NT2/D1 (cell line): ENCODE results near the gene ZNF285.
"Not testable (repeated sequence)": the region's sequence is repeated elsewhere in the genome, so short reads cannot be mapped to it uniquely, and the experiment has no call there.

ENCODE experiments used
- DNase-seq: peaks from one replicate; pipeline ENCODE4 v3.0.0-alpha.2; 2011; ENCODE audit warnings: low read depth, low spot score
- H3K27me3 ChIP-seq: 2 replicates; pipeline ENCODE4 v1.6.0; 2011; ENCODE audit warnings: mild to moderate bottlenecking; ENCODE audit not compliant: insufficient read length, insufficient read depth
- H3K36me3 ChIP-seq: 2 replicates; pipeline ENCODE4 v1.6.1; 2011; ENCODE audit warnings: mild to moderate bottlenecking, low read length, mixed read lengths; ENCODE audit not compliant: insufficient read depth, insufficient read length
- H3K4me1 ChIP-seq: 2 replicates; pipeline ENCODE4 v1.5.1; 2011; ENCODE audit not compliant: insufficient read depth, insufficient read length
- H3K4me3 ChIP-seq: 2 replicates; pipeline ENCODE4 v1.5.1; 2011; ENCODE audit warnings: low read depth; ENCODE audit not compliant: insufficient read length
- H3K9ac ChIP-seq: 2 replicates; pipeline ENCODE4 v1.6.0; 2011; ENCODE audit warnings: low read depth; ENCODE audit not compliant: insufficient read length
- H3K9me3 ChIP-seq: 2 replicates; pipeline ENCODE4 v1.5.1; 2011; ENCODE audit warnings: mild to moderate bottlenecking, low read length; ENCODE audit not compliant: insufficient read depth
- SUZ12 ChIP-seq: IDR thresholded peaks from 2 replicates; pipeline ENCODE4 v1.6.1; 2011; ENCODE audit not compliant: insufficient read length, insufficient read depth; ENCODE audit errors: extremely low read depth
- YY1 ChIP-seq: IDR thresholded peaks from 2 replicates; pipeline ENCODE4 v1.6.1; 2011; ENCODE audit not compliant: insufficient read length, insufficient read depth
- ZNF274 ChIP-seq: IDR thresholded peaks from 2 replicates; pipeline ENCODE4 v1.6.1; 2011; ENCODE audit warnings: mild to moderate bottlenecking, low read depth, low read length

Gene ZNF285

DNA sequence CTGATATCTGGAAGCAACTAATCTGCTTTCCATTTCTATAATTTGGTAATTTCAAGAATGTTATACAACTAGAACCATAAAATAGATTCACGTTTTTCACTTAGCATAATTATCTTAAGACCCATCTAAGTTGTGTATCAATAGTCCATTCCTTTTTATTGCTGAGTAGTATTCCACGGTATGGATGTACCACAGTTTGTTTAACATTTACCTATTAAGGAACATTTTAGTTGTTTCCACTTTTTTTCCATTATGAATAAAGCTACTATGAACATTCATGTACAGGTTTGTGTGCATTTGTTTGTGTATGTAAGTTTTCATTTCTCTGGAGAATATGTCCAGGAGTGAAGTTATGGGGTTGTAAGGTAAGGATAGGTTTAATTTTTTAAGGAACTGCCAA lies 26.6 kb downstream of the ZNF285 start:
- no peaks in the 10 kb centered on the region for H3K4me1 ChIP-seq
- H3K4me3 ChIP-seq: no peak overlapping the region
- no peaks in the 10 kb centered on the region for H3K27me3 ChIP-seq
- H3K36me3 ChIP-seq: no peaks in the 10 kb centered on the region
- TF ChIP-seq YY1 (no peak), ZNF274 (no peak), SUZ12 (no peak)
- no peak for DNase-seq
- H3K9ac ChIP-seq: no peak overlapping the region
- no peaks in the 10 kb centered on the region for H3K9me3 ChIP-seq

DNA sequence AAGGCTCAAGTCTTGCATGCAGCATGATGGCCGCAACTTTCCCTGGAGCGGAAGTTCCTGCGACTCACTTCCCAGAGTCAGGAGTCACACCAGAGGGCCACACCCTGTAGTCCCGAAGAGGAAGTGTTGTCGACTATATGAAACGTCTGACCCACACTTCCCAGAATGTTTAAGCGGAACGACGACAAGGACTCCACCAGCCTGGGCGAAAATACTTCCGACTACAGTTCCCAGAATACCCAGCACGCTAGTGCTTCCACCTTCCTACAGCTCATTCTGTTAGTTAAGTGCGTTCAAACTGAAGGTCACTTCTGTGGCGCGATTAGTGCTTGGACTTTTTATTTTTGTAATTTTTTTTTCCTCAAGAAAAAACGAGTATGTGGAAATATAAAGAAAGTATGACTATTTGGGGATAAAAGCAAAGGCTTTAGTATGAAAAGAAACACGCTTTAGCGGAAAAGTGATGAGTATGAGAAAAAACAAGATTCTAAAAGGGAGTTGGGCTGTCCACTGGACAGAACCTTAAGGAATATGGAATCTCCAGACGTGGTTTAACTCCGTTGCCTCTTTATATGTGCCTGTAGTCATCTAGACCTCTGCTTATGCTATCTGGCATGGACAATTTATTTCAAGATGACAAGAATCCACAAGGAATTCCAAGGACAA lies 29.5 kb downstream of the ZNF285 start:
- DNase-seq: no peak
- H3K9ac ChIP-seq: no peak overlapping the region
- H3K36me3 ChIP-seq: no peaks in the 10 kb centered on the region
- TF ChIP-seq YY1 (no peak), SUZ12 (no peak), ZNF274 (no peak)
- H3K4me1 ChIP-seq: no peaks in the 10 kb centered on the region
- H3K4me3 ChIP-seq: no peak overlapping the region
- no peaks in the 10 kb centered on the region for H3K9me3 ChIP-seq
- H3K27me3 ChIP-seq: no peaks in the 10 kb centered on the region

DNA sequence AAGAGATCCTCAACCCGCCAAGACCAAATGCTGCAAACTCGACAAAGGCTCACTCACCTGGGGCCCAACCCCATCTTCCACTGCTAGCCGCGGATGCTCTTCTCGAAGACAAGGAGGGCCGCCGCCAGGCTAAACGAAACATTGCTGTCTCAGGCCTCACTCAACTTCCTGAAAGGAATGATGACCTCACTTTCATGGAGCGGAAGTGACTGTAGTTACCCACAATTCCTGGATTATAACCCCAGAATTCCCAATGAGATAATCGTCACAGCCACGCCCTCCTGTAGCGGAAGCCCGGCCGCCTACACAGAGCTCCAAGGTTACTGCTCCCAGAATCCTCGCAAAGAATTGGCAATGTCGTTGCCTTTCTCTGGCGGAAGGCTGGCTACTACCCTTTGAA lies 34.4 kb downstream of the ZNF285 start:
- H3K4me1 ChIP-seq: no peaks in the 10 kb centered on the region
- H3K9ac ChIP-seq: no peak overlapping the region
- H3K27me3 ChIP-seq: no peaks in the 10 kb centered on the region
- no peak for TF ChIP-seq ZNF274
- no peak for TF ChIP-seq SUZ12
- TF ChIP-seq YY1: no peak
- DNase-seq: no peak
- H3K9me3 ChIP-seq: no peaks in the 10 kb centered on the region
- H3K4me3 ChIP-seq: no peak overlapping the region
- H3K36me3 ChIP-seq: no peaks in the 10 kb centered on the region

DNA sequence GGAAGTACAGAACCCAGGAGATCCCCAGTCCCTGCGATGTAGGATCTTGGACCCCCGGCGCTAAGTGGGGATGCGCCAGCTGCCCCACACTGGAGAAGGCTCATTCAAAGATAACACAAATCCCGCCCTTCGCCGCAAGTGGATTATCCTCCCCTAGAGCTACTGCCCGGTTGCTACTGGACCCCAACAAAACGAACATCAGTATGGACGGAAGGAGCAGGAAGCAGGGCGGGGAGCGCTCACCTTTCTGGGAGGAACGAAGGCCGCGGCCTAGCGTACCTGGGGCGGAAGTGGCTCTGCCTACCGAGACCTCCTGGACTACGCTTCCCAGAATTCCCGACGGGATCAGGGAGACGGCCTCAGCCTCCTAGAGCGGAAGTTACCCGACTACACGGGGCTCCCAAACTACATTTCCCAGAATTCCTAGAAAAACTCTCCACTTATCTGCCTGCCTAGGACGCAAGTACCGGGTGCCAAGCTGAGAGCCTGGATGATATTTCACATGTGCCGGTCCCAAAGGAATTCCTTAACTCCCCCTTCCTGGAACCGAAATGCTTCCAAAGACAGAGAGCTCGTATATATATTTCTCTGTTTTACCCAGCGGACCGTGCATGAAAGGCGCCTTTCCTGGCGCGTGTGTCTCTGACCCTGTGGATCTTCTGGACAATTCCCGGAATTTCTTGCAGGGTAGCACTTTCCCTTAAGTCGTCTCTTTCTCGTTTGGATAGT lies 44.9 kb downstream of the ZNF285 start, which contains the start of gene ZNF112:
TSS of gene ZNF112 (minus strand) at position 298 of the 729 bp plus-strand sequence. CDS start 16,141 bp downstream, outside the sequence.
- H3K27me3 ChIP-seq: no peaks in the 10 kb centered on the region
- no peaks in the 10 kb centered on the region for H3K4me1 ChIP-seq
- no peaks in the 10 kb centered on the region for H3K9me3 ChIP-seq
- peak; percentile 66 for DNase-seq
- peak within 1 kb of the TSS; percentile 77 for H3K9ac ChIP-seq
- TF ChIP-seq SUZ12 (no peak), ZNF274 (no peak), YY1 (no peak)
- no peaks in the 10 kb centered on the region for H3K36me3 ChIP-seq
- peak within 1 kb of the TSS; percentile 49 for H3K4me3 ChIP-seq

DNA sequence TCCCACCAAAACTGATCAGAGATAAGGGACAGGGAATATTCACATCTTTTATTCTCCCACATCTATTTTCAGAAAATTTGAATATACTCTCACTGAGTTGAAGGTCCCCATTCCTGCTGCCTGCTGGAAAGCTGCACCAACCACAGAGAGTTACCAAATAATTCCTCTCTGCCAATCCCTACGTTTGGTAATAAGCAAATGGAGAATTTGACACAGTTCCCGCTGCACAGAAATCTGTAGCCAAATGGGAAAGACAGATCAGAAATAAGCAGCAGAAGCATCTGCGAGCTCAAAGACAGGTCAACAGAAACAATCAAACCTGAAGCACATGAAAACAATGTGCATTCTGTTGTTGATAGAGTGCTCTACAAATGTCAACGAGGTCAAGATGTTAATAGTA lies 54.9 kb downstream of the ZNF285 start:
- no peak for DNase-seq
- Histone ChIP-seq H3K27me3 (no peaks in the 10 kb centered on the region), H3K36me3 (no peaks in the 10 kb centered on the region), H3K4me1 (no peaks in the 10 kb centered on the region), H3K9me3 (peaks cover 7% of the 10 kb centered on the region; the same call in 1 of the 2 replicates), H3K4me3 (no peak overlapping the region), H3K9ac (no peak overlapping the region)
- TF ChIP-seq SUZ12 (no peak), ZNF274 (no peak), YY1 (no peak)

DNA sequence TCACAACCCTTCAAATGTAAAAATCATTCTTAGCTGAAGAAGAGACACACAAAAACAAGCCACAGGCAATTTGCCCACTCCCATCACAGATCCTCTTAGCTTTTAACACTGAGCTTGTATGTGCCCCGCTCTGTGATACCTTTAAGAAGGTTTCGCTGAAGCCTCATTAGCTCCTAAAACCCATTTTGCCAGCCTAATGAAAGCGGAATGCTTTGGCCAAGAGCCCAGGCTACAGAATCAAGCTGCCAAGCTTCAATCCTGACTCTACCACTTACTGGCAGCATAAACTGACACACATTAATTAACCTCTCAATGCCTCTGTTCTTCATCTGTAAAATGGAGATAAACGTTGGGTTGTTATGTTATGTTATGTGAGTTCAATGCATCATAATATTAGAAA lies 55.4 kb downstream of the ZNF285 start:
- Histone ChIP-seq H3K9me3 (peaks cover 7% of the 10 kb centered on the region; the same call in 1 of the 2 replicates), H3K36me3 (no peaks in the 10 kb centered on the region), H3K4me3 (no peak overlapping the region), H3K27me3 (no peaks in the 10 kb centered on the region), H3K4me1 (no peaks in the 10 kb centered on the region), H3K9ac (no peak overlapping the region)
- DNase-seq: no peak
- no peak for TF ChIP-seq YY1
- no peak for TF ChIP-seq ZNF274
- no peak for TF ChIP-seq SUZ12

DNA sequence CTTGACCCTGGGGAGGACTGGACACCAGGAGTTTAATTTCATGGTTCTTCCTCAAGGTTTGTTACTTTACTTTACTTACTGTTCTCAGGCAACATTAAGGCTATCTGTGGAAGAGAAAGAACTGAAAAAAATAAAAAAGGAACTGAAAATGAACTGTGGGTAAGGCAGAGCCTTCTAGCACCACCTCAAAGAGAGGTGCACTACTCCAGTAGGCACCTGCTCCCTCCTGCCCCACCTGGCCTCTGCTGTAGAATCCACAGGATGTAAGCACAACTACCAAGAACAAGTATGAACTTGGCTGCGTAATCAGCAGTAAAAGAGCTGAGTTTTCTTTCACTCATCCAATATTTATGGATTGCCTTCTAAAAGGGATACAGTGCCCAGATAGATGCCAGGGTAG lies 57.2 kb downstream of the ZNF285 start:
- TF ChIP-seq YY1 (no peak), SUZ12 (no peak), ZNF274 (no peak)
- H3K4me1 ChIP-seq: no peaks in the 10 kb centered on the region
- H3K9me3 ChIP-seq: peaks cover 13% of the 10 kb centered on the region
- no peak for DNase-seq
- H3K36me3 ChIP-seq: peaks cover 9% of the 10 kb centered on the region
- no peak overlapping the region for H3K9ac ChIP-seq
- no peak overlapping the region for H3K4me3 ChIP-seq
- H3K27me3 ChIP-seq: no peaks in the 10 kb centered on the region

DNA sequence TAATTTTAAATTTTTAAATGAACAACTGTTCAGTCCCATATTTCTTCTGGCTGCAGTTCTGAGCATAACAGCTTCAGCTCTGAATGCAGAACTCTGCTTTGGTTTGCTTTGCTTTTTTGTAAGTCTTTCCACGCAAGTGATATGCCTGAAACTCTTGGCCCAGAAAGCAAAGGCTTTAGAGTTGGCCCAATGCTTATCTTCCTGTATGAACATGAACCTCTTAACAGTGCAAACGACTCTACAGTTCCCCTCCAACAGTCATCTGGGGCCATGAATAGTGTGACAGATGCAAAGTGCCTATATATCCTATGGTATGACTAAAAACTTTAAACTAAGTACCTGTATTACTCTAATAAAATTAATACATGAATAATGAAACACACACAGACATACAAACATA lies 59.6 kb downstream of the ZNF285 start:
- H3K9me3 ChIP-seq: peaks cover 15% of the 10 kb centered on the region
- no peak for TF ChIP-seq ZNF274
- TF ChIP-seq SUZ12: no peak
- TF ChIP-seq YY1: no peak
- no peak for DNase-seq
- no peaks in the 10 kb centered on the region for H3K27me3 ChIP-seq
- H3K36me3 ChIP-seq: peaks cover 12% of the 10 kb centered on the region
- no peaks in the 10 kb centered on the region for H3K4me1 ChIP-seq
- no peak overlapping the region for H3K4me3 ChIP-seq
- H3K9ac ChIP-seq: no peak overlapping the region

DNA sequence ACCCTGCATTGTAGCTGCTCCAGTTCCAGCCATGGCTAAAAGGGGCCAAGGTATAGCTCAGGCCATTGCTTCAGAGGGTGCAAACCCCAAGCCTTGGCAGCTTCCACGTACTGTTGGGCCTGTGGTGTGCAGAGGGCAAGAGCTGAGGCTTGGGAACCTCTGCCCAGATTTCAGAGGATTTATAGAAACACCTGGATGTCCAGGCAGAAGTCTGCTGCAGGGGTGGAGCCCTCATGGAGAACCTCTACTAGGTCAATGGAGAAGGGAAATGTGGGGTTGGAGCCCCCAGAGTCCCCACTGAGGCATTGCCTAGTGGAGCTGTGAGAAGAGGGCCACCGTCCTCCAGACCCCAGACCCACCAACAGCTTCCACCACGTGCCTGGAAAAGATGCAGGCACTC lies 66.8 kb downstream of the ZNF285 start:
- H3K9ac ChIP-seq, H3K4me1 ChIP-seq, H3K4me3 ChIP-seq, H3K27me3 ChIP-seq, DNase-seq: not testable (repeated sequence)
- peaks cover 46% of the 10 kb centered on the region for H3K36me3 ChIP-seq
- peaks cover 70% of the 10 kb centered on the region for H3K9me3 ChIP-seq
